SK-N-SH (cell line): ENCODE measurements around the gene CAVIN1.

Experiments used
- CHD2 ChIP-seq: fragments of 150-350 bp; IDR thresholded peaks from 2 replicates; pipeline ENCODE4 v1.6.1; 2018; ENCODE audit warnings: low read length; ENCODE audit not compliant: partially characterized antibody
- CTCF ChIP-seq: fragments of 200-600 bp; sonication (generic); IDR thresholded peaks from 2 replicates; pipeline ENCODE4 v1.6.1; 2017; ENCODE audit warnings: antibody characterized with exemption, mild to moderate bottlenecking, moderate library complexity
- MEF2A ChIP-seq: IDR thresholded peaks from 2 replicates; pipeline ENCODE4 v1.4.0; 2012; ENCODE audit warnings: low read depth, borderline replicate concordance
- POLR2AphosphoS5 ChIP-seq: IDR thresholded peaks from 2 replicates; pipeline ENCODE4 v1.6.1; 2012; ENCODE audit warnings: low read depth, low read length
- RCOR1 ChIP-seq: fragments of 150-350 bp; IDR thresholded peaks from 2 replicates; pipeline ENCODE4 v1.6.1; 2017; ENCODE audit warnings: antibody characterized with exemption, low read length
- SIN3A ChIP-seq: IDR thresholded peaks from 2 replicates; pipeline ENCODE4 v1.6.1; 2012; ENCODE audit warnings: low read depth, mild to moderate bottlenecking, low read length, moderate library complexity, borderline replicate concordance
- SMC3 ChIP-seq: IDR thresholded peaks from 2 replicates; pipeline ENCODE4 v1.6.1; 2012; ENCODE audit warnings: low read depth, low read length, improper control_type of control experiment
- USF1 ChIP-seq: IDR thresholded peaks from 2 replicates; pipeline ENCODE4 v1.4.0; 2012; ENCODE audit warnings: low read depth, borderline replicate concordance
- USF2 ChIP-seq: fragments of 150-350 bp; IDR thresholded peaks from 2 replicates; pipeline ENCODE4 v1.6.1; 2017; ENCODE audit warnings: antibody characterized with exemption, low read length, low read depth, borderline replicate concordance

- no peak for TF ChIP-seq SIN3A
- no peak for TF ChIP-seq POLR2AphosphoS5
- no peak for TF ChIP-seq CHD2
- no peak for TF ChIP-seq CTCF
- TF ChIP-seq USF1, result no peak
- TF ChIP-seq SMC3, result no peak
- no peak for TF ChIP-seq MEF2A
- no peak for TF ChIP-seq RCOR1
- TF ChIP-seq USF2, result no peak
Observed at GRCh38 chr17:42378359-42378958, 44.6 kb downstream of the CAVIN1 start.
